ENCODE data around the gene ZNF722. TPM values are rescaled to one million over a fixed set of nuclear protein-coding genes. Genes with fewer than 3 reads are reported as not detected.

ZNF722 gene
- total RNA-seq, 1 experiment from 2014 or later: not detected

GRCh38 chr7:64045301-64046040, 46.8 kb downstream of the ZNF722 start, which contains the start of gene ZNF727 (continued):
- no peak for TF ChIP-seq ZNF425 (CRISPR knock-in tag; conservative IDR thresholded peaks at IDR 0.05)
- TF ChIP-seq, protein P1, sequence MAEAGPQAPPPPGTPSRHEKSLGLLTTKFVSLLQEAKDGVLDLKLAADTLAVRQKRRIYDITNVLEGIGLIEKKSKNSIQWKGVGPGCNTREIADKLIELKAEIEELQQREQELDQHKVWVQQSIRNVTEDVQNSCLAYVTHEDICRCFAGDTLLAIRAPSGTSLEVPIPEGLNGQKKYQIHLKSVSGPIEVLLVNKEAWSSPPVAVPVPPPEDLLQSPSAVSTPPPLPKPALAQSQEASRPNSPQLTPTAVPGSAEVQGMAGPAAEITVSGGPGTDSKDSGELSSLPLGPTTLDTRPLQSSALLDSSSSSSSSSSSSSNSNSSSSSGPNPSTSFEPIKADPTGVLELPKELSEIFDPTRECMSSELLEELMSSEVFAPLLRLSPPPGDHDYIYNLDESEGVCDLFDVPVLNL (CRISPR knock-in tag; IDR thresholded peaks at IDR 0.05; ENCODE audit: borderline replicate concordance, low read depth): no peak
- no peak for TF ChIP-seq JAZF1 (CRISPR knock-in tag; IDR thresholded peaks at IDR 0.05)
- TF ChIP-seq NR3C1 (CRISPR knock-in tag; conservative IDR thresholded peaks at IDR 0.05; ENCODE audit: low read depth): no peak

GRCh38 chr7:64046041-64046389, 47.4 kb downstream of the ZNF722 start:
- TF ChIP-seq, protein P2, sequence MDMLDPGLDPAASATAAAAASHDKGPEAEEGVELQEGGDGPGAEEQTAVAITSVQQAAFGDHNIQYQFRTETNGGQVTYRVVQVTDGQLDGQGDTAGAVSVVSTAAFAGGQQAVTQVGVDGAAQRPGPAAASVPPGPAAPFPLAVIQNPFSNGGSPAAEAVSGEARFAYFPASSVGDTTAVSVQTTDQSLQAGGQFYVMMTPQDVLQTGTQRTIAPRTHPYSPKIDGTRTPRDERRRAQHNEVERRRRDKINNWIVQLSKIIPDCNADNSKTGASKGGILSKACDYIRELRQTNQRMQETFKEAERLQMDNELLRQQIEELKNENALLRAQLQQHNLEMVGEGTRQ (CRISPR knock-in tag; IDR thresholded peaks at IDR 0.05): no peak
- no peak for TF ChIP-seq NR3C1 (CRISPR knock-in tag; conservative IDR thresholded peaks at IDR 0.05; ENCODE audit: low read depth)
- no peak for TF ChIP-seq ZNF219 (CRISPR knock-in tag; IDR thresholded peaks at IDR 0.05; ENCODE audit: borderline replicate concordance)
- TF ChIP-seq OVOL2 (CRISPR knock-in tag; IDR thresholded peaks at IDR 0.05; ENCODE audit: borderline replicate concordance): no peak
- TF ChIP-seq, protein P3, sequence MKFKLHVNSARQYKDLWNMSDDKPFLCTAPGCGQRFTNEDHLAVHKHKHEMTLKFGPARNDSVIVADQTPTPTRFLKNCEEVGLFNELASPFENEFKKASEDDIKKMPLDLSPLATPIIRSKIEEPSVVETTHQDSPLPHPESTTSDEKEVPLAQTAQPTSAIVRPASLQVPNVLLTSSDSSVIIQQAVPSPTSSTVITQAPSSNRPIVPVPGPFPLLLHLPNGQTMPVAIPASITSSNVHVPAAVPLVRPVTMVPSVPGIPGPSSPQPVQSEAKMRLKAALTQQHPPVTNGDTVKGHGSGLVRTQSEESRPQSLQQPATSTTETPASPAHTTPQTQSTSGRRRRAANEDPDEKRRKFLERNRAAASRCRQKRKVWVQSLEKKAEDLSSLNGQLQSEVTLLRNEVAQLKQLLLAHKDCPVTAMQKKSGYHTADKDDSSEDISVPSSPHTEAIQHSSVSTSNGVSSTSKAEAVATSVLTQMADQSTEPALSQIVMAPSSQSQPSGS (CRISPR knock-in tag; IDR thresholded peaks at IDR 0.05; ENCODE audit: borderline replicate concordance, low read depth): no peak
- TF ChIP-seq, protein P4, sequence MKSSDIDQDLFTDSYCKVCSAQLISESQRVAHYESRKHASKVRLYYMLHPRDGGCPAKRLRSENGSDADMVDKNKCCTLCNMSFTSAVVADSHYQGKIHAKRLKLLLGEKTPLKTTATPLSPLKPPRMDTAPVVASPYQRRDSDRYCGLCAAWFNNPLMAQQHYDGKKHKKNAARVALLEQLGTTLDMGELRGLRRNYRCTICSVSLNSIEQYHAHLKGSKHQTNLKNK (CRISPR knock-in tag; IDR thresholded peaks at IDR 0.05): no peak
- no peak for TF ChIP-seq NFYB (CRISPR knock-in tag; conservative IDR thresholded peaks at IDR 0.05; ENCODE audit: low read depth)
- TF ChIP-seq EMX1 (CRISPR knock-in tag; IDR thresholded peaks at IDR 0.05): no peak
- Mint-ChIP-seq H3K36me3 (peaks cover 65% of the 10 kb centered on the region), H3K27ac (no peak overlapping the region), H3K4me1 (no peaks in the 10 kb centered on the region), H3K9me3 (peaks cover 66% of the 10 kb centered on the region), H3K27me3 (ENCODE audit: low read depth) (peaks cover 2% of the 10 kb centered on the region; the same call in 1 of the 2 replicates), H3K4me3 (no peak overlapping the region)
- ATAC-seq: no peak
- ChIA-PET CTCF (no interaction called here), POLR2A (no interaction called here)
- no peak for DNase-seq (ENCODE audit: low spot score)

Other genes with a start within 250 kb of the ZNF722 start
- gene ZNF727, start 46.6 kb downstream of the ZNF722 start, total RNA-seq (2021): not detected in 3 replicates
- not detected in 3 replicates for gene ZNF735, start 208.4 kb downstream of the ZNF722 start, total RNA-seq (2021)
- not detected in 3 replicates for gene ZNF679, start 229.6 kb downstream of the ZNF722 start, total RNA-seq (2021)